ENCODE results near the gene BCAT1.
"Not testable (repeated sequence)": the region's sequence is repeated elsewhere in the genome, so short reads cannot be mapped to it uniquely, and the experiment has no call there.

BCAT1 gene

DNA sequence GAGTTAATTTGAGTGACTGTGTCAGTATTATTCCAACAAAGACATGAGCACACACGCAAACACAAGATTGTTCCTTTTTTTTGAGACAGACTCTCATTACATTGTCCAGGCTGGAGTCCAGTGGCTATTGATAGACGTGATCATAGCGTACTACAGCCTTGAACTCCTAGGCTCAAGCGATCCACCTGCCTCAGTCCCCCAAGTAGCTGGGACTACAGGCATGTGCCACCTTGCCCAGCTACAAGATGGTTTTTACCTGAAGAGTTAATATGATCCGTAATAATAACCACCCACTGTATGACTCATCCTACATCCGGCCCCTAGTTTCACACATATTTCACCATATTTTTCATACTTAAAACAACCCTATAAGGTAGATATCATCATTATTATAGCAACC lies 26.8 kb downstream of the BCAT1 start:
- DNase-seq, result peak; percentile 50

DNA sequence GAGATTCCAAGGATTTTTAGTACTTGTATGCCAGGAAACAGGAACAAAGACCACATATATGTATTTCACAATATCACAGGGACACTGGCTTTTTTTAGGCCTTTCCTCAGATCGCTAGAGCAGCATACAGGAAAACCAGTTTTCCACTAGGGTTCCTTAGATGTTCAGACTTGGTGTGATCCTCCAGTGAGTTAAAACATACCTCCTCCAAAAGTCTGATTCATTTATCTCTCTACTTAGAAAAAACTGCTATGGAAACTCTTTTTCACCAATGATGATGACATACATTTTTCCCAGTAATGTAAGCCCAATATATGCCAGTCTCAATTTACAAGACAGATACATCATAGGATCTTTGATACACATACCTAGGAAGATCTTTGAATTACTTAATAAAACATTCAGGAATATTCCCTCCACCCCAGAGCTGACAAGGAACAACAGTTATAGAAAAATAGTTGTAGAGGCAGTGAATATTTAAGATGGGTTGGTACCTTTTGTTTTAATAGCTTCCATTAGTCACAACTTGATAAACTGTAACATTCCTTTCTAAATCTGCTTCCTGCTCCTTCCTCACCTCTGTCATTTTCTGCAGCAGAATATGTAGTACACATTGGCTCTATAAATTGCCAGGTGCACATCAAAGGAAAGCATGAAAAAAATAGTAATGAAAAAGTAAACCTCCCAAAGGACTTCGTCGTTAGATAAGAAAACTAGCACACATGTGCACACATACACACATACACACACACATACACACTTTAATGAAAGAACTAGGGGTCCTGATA lies 27.5 kb downstream of the BCAT1 start:
- peak; percentile 45 for DNase-seq

DNA sequence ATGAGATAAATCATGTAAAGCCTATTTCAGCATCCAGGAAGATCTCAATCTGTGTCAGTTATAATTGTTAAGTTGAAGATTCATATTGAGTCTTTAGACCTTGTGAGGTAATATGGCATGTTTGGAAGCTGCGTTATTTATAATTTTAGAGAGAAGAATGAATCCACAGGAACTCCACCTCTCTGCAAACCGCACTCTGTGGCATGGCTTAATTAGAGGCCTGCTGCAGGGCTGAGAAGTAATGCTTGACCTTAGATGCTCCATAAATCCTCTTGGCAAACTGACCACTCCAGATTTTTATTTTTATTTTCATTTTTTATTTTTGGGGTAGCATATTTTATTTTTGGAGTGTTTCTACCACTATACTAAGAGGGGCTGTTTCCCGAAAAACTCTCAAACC lies 28.8 kb downstream of the BCAT1 start:
- DNase-seq, result no peak

DNA sequence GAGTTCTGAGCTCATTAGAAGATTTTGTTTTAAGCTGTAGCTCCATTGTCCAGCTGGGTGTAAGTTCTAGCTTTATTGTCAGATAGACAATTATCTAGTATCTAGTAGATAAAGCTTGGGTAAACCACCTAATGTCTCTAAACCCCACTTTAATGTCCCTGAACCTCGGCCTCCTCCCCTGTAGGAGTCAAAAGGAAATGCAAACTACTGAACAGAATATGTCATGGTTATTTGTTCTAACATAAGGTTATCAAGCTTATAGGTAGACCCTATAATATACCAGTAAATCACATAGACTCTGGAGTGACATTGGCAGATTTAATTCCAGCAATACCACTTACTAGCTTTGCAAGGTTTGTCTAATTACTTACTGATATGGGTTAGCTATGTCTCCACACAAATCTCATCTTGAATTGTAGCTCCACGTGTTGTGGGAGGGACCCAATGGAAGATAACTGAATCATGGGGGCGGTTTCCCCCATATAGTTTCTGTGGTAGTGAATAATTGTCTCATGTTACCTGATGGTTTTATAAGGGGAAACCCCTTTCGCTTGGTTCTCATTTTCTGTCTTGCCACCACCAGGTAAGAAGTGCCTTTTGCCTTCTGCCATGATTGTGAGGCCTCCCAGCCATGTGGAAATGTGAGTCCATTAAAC lies 29.4 kb downstream of the BCAT1 start:
- no peak for DNase-seq

DNA sequence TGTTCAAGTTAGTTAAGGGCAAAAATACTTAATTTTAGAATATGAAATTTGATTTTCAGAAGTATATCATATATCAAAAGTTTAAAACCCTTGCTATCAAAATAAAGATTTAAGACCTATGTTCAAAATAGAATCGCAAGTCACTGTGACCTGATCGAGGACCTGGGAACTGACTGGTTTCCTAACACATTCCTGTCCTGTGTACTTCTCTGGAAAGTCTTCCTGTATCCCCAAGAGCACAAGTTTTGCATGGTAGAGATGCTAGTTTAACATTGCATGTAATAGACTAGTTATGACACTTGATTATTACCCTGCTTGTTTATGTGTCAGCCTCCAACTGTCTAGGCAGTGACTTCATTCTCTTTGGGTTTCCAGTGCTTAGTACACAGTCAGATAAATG lies 30.3 kb downstream of the BCAT1 start:
- no peak for DNase-seq

DNA sequence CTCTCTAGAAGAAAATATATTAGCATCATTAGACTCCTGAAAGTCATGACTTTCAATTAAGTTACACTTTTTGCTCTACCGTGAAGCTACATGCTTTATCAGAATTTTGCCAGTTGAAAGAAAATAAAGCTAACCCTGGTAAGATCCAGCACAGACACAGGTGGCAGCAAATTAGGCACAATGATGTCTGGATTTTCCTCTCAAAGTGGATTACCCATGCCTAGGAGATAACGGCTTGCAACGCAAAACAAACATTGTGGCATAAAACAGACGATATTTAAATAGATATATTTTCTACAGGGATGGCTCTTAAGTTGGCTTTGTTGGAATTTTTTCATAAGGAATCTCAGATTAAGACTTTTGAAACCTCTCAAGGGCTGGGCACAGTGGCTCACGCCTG lies 33.4 kb downstream of the BCAT1 start:
- no peak for DNase-seq

DNA sequence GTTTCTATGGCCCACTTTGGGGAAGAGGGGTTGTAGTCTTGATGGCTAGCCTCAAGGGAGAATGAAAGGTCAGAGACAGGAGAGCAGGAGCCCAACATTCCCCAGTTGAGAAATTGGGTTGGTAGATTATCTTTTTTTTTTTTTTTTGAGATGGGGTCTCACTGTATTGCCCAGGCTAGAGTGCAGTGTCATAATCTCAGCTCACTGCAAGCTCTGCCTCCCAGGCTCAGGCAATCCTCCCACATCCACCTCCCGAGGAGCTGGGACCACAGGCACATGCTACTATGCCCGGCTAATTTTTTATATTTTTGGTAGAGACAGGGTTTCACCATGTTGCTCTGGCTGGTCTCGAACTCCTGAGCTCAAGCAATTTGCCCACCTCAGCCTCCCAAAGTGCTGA lies 34.9 kb downstream of the BCAT1 start:
- no peak for DNase-seq

DNA sequence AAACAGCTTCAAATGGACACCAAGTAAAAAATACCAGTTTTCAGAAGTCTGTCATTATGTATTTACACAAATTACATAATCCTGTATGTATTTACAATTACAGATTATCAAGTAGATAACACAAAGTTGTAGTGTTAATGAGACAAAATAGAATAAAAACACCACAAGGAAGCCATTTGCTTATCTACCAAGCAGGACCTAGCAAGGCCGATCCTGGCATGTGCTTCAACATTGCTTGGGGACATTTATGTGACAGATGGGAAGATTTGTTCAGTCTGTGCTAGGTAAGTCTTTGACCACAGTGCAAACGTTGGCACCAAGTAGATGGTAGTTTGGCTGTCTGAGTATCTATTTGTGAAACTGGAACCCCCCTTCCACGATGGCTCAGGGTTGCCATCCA lies 35.8 kb downstream of the BCAT1 start:
- no peak for DNase-seq

DNA sequence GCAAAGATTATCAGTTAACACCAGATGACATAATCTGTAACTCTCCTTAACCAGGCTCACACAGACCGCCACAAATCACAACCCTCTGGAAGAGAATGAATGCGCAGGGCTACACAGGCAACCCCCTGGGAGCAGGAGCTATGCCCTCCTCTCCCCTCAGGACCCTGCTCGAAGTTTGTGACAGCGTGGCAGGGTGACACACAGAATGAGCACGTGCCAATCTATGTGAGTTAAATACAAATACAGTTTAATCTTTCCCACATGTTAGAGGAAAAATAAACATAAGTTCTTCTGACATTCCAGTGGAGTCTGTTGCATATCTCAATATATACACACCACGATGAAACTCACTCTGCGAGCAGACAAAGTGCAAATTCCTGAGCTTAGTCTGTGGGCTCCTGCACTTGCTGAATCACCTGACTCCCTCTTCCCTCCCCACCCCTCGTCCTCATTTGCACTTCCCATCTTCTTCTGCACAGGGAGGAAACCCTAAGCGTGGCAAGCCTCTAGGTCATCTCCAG lies 37.6 kb downstream of the BCAT1 start:
- DNase-seq, result peak; percentile 76

DNA sequence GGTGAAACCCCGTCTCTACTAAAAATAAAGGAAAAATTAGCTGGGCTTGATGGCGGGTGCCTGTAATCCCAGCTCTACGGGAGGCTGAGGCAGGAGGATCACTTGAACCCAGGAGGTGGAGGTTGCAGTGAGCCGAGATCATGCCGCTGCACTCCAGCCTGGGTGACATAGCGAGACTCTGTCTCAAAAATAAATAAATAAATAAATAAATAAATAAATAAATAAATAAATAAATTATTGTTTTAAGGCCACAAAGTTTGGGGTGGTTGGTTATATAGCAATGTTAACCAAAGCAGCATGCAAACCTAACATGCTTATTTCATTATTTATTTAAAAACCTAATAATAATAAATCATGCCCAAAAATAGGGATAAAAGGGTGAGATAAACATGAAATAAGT lies 38.7 kb downstream of the BCAT1 start:
- DNase-seq, result not testable (repeated sequence)

DNA sequence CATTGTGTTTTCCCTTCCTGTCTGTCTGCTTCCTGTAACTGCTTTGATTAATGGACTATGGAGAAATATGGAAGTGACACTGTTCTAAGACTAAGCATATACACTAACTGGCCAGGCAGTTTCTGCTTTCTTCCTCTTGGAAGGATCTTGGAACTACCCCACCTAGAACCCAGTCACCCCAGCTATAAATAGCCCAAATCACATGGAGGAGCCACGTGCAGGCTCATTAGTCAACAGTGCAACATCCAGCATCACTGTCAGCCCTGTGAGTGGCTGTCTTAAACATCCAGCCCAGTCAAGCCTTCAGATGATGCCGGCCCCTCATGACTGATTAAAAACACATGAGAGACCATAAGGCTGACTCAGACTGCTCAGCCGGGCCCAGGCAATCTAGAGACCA lies 39.2 kb downstream of the BCAT1 start:
- peak; percentile 75 for DNase-seq

DNA sequence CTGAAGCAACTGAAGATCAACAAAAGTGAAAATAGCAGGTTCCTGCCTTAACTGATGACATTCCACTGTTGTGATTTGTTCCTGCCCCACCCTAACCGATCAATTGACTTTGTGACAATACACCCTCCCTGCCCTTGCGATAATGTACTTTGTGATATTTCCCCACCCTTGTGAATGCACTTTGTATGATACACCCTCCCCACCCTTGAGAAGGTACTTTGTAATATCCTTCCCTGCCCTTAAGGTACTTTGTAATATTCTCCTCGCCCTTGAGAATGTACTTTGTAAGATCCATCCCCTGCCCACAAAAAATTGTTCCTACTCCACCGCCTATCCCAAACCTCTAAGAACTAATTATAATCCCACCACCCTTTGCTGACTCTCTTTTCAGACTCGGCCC lies 41.4 kb downstream of the BCAT1 start:
- DNase-seq, result no peak

DNA sequence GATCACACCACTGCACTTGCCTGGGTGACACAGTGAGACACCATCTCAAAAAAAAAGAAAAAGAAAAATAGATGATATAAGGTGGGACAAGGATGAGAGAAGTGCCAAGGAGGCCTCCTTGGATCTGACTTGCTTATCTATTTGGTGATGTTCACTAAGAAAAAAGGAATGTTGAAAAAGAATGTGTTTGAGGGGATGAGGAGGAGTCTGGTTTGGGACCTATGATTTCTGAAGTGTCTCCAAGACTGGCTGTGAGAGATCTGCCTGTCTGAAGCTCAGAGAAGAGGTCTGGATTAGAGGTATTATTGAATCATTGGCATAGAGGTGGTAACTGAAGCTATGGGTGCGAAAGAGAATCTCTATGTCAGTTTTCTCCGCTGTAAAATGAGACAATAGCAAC lies 42.8 kb downstream of the BCAT1 start:
- DNase-seq, result no peak

DNA sequence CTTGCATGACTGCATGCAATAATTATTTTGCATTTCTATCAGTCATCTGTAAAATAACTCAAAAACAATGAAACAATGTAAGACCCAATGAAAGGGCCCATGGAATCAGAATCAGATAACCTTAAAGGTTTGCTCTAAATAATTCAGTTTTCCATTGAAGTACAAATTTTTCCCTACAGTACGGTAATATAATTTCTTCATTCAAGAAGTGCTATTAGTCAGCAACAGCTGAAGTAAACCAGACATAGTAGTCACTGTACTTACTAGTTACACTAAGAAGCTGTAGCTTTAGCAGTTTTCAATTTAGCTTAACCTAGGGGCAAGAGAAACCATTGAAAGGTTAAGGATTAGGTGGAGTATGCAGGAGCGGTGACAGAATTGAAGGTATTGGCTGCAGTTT lies 43.5 kb downstream of the BCAT1 start:
- DNase-seq, result no peak

DNA sequence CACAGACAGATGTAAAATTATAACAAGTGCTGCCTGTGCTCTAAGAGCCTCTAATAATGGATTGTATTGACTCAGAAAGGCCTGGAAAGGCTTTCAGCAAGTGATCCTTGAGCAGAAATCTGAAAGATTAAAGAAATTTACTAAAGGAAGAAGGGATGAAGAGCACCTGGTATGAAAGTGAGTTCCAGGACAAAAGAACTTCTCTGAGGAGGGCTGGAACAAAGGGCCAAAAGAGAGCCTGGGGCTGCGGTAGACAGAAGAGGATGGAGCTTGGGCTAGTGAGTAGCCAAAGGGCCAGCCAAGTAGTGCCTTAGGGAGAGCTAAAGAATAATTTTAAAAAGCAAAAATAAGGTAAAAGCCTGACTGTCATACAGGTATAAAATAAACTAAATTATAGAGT lies 44.0 kb downstream of the BCAT1 start:
- DNase-seq, result no peak

DNA sequence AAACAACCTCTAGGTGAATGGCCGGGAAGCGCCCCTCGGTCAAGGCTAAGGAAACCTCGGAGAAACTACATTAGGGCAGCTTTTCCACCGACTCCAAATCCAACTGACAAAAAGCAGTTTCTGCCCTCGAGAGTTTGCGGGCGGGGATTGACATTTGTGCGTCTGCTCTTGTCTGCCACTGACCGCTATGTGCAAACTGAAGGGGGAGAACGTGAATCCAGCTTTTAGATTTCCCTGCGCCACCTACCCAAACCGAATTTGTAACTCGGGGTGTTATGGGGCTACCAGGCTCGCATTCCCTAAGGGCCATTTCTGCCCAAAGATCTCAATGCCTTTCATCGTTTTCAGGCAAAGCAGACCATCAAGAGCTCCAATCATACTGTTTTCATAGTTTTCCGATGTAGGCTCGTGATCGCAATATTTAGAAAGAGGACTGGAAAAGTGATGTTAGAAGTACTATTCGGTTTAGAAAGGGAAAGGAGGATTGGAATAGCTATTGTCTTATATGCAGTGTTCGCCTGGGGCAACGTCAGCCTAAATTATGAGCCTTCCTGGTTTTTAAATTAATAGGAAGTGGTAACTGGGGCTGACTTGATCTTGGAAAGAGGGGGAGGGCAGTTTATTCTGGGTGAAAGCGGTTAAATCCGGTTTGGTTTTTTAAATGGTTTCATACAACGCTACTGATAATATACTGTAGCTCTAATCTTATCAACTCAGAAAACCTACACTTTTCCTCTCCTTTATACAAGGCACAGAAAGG lies 45.4 kb downstream of the BCAT1 start:
- DNase-seq, result no peak

DNA sequence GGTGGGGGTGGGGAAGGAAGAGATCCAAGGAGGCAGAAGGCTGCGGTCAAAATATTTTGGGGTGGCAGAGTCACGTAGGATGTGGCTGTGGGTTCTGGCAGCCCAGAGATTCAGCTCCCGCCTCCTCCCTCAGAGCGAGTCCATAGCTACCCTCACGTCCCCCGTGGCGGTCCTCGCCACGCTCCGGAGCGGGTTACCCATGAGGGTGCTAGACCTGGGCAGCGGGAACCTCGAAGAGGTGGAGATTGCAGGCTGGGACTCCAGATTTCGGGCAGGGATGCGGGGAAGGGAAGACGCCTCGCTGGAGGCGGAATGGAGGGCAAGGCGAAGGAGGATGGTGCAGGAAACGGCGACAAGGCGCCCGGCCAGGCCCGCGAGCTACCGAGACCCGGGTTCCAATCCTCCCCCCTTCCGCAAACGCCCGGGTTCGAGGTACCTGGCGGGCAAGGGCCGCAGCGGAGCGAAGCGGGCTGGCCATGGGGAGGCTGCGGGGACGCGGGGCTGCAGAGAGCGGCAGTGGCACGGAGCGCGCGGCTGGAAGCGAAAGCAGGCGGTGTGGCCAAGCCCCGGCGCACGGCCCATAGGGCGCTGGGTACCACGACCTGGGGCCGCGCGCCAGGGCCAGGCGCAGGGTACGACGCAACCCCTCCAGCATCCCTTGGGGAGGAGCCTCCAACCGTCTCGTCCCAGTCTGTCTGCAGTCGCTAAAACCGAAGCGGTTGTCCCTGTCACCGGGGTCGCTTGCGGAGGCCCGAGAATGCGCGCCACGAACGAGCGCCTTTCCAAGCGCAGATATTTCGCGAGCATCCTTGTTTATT lies 46.2 kb downstream of the BCAT1 start:
- DNase-seq, result no peak

DNA sequence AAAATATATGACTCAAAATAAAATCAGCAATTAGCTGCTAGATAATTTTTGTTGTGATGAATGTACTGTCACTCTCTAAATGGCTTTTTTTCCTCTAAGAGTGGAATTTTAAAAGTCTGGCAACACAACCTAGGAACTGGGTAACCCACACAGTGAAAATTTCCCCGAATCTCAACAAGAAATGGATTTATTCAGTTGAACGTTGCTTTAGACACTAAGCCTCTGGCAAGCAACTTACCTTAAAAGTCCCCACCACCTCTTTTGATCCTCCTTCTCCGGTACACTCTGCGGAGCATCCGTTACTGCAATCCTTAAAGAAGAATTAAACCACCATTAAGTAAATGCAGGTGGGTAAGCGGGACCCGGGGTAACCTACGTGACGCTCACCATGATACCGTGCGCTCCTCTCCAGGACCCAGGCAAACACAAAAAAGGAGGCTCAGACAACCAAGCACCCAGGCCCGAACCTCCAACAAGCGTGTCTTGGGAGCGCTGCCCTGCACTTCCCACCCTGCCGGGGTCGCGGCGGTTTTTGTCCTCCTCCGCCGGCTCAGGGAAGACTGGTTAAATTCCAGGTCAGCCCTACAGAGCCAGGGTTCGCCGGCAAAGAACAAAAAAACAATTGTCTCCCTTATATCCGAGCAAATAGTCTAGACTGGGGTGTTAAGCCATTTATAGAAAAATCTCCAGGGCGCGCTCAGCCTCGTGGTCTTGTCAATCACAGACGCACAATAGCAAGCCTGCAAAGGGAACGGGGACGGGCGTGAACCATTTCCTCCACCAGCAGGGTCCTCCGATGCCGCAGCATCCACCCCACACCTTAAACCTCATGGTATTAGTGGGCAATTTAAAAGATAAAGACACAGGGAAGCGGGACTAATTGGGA lies 47.1 kb downstream of the BCAT1 start:
- no peak for DNase-seq

DNA sequence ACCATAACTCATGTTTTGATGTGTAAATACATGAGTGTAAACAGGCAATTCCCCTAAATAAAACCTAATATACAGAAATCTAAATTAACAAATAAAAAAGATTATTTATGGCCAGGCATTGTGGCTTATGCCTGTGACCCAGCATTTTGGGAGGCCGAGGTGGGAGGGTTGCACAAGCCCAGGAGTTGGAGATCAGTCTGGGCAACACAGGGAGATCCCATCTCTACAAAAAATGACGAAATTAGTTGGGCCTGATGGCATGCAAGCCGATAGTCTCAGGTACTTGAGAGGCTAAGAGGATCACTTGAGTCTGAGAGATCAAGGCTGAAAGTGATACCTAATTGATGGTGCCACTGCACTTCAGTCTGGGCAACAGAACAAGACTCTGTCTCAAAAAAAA lies 48.7 kb downstream of the BCAT1 start:
- no peak for DNase-seq

DNA sequence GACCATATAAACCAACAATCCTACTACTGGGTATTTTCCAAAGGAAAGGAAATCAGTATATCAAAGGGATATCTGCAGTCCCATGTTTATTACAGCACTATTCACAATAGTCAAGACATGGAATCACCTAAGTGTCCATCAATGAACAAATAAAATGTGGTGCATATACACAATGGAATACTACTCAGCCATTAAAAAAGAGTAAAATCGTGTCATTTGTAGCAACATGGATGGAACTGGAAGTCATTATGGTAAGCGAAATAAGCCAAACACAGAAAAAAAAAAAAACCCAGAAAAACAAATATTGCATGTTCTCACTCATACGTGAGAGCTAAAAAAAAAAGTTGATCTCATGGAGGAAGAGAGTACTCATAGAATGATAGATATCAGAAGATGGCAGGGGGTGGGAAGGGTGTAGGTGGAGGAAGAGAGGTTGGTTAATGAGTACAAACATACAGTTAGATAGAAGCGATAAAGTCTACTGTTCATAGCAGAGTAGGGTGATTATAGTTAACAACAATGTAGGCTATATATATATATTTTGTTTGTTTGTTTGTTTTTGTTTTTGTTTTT lies 49.3 kb downstream of the BCAT1 start:
- no peak for DNase-seq

DNA sequence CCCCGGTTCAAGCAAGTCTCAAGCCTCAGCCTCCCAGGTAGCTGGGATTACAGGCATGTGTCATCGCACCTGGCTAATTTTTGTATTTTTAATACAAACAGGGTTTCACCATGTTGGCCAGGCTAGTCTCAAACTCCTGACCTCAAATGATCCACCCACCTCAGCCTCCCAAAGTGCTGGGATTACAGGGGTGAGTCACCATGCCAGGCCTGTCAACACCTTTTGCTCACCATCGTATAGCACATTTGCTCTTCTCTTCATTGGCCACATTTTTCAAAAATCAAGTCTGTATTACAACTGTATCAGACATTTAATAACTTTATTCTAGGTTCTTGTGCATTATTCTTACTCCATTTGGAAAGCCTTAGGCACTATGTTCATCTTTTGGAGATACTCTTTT lies 50.3 kb downstream of the BCAT1 start:
- DNase-seq, result no peak

DNA sequence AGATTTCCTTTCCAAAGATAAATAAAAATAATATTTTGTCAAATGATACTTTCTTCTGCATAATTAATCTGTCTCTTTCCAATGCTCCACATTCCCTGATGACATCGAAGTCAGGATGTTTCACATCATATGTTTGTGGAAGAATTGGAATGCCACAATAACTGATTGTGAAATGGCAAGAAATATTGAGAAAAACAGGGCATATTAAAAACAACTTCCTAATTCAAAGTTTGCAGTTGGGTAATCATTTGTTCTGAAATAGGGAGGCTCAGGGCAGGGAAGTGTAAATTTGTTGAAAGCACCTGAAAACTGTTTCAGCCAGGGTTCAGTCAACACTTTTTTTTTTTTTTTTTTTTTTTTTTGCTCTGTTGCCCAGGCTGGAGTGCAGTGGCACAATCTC lies 50.7 kb downstream of the BCAT1 start:
- no peak for DNase-seq

Measured in NCI-H226 (cell line).